GM12891 (cell line): ENCODE results near the gene NPM3.

Experiments used
- DNase-seq: peaks from one replicate; pipeline ENCODE4 v3.0.0; 2011; ENCODE audit warnings: low spot score; ENCODE audit not compliant: insufficient read length
- FAIRE-seq: peaks from 2 replicates; lab custom pipeline; 2011; peaks lifted over from hg19 to GRCh38; lab: Jason Lieb, UNC
- PAX5 ChIP-seq: IDR thresholded peaks from 2 replicates; pipeline ENCODE4 v1.6.1; 2011; ENCODE audit warnings: low read length, moderate library complexity, mild to moderate bottlenecking; ENCODE audit not compliant: insufficient read depth, severe bottlenecking
- POLR2A ChIP-seq: IDR thresholded peaks from 2 replicates; pipeline ENCODE4 v1.6.1; 2011; ENCODE audit warnings: low read depth, low read length, control low read depth
- POLR2AphosphoS5 ChIP-seq: IDR thresholded peaks from 2 replicates; pipeline ENCODE4 v1.6.1; 2011; ENCODE audit warnings: low read depth, low read length, control low read depth
- POU2F2 ChIP-seq: IDR thresholded peaks from 2 replicates; pipeline ENCODE4 v1.6.1; 2011; ENCODE audit warnings: low read depth, mild to moderate bottlenecking, control low read depth, low read length, moderate library complexity
- SPI1 ChIP-seq: IDR thresholded peaks from 2 replicates; pipeline ENCODE4 v1.6.1; 2011; ENCODE audit warnings: low read depth, low read length, control low read depth
- TAF1 ChIP-seq: IDR thresholded peaks from 2 replicates; pipeline ENCODE4 v1.6.1; 2011; ENCODE audit warnings: low read depth, low read length, control low read depth

Gene NPM3

GRCh38 chr10:101826852-101827434 lies 43.7 kb upstream of the NPM3 start:
- DNase-seq (no peak), FAIRE-seq (no peak)
- TF ChIP-seq TAF1: no peak
- no peak for TF ChIP-seq PAX5
- TF ChIP-seq POU2F2: no peak
- no peak for TF ChIP-seq POLR2A
- TF ChIP-seq SPI1: no peak
- TF ChIP-seq POLR2AphosphoS5: no peak

- DNase-seq (no peak), FAIRE-seq (no peak)
- no peak for TF ChIP-seq POU2F2
- no peak for TF ChIP-seq TAF1
- no peak for TF ChIP-seq POLR2AphosphoS5
- no peak for TF ChIP-seq PAX5
- no peak for TF ChIP-seq POLR2A
- TF ChIP-seq SPI1: no peak
These were observed 41.5 kb upstream of the NPM3 start for GRCh38 chr10:101824736-101825135.

- TF ChIP-seq TAF1 (no peak), POLR2AphosphoS5 (no peak), PAX5 (no peak), POU2F2 (no peak), POLR2A (no peak), SPI1 (no peak)
- no peak for FAIRE-seq
- no peak for DNase-seq
These were observed 35.8 kb upstream of the NPM3 start for GRCh38 chr10:101818872-101819633.

GRCh38 chr10:101818119-101818871 lies 35.0 kb upstream of the NPM3 start, which contains the start of gene OGA:
Gene OGA (minus strand): TSS chr10:101818444. CDS start chr10:101818022, 422 bp downstream.
- TF ChIP-seq POLR2AphosphoS5 (peak; percentile 93), SPI1 (no peak), POU2F2 (peak; percentile 42), POLR2A (peak; percentile 93), TAF1 (peak; percentile 98), PAX5 (no peak)
- FAIRE-seq: peak; percentile 98
- peak; percentile 85 for DNase-seq

- DNase-seq: no peak
- TF ChIP-seq POLR2A (peak; percentile 63), POLR2AphosphoS5 (no peak; the same call in 1 of the 2 replicates)
- peak; percentile 23 for FAIRE-seq
These were observed 34.3 kb upstream of the NPM3 start for GRCh38 chr10:101817337-101818118.

- TF ChIP-seq PAX5 (no peak), SPI1 (no peak), POLR2A (no peak), POLR2AphosphoS5 (no peak), TAF1 (no peak), POU2F2 (no peak)
- DNase-seq (no peak), FAIRE-seq (no peak)
These were observed 33.7 kb upstream of the NPM3 start for GRCh38 chr10:101816913-101817336.

GRCh38 chr10:101816376-101816775 lies 33.1 kb upstream of the NPM3 start:
- DNase-seq: no peak
- no peak for FAIRE-seq
- TF ChIP-seq POLR2AphosphoS5 (no peak), SPI1 (no peak), TAF1 (no peak), POU2F2 (no peak), POLR2A (no peak), PAX5 (no peak)

GRCh38 chr10:101814466-101815071 lies 31.3 kb upstream of the NPM3 start:
- peak; percentile 83 for FAIRE-seq
- DNase-seq: no peak
- TF ChIP-seq TAF1 (no peak), SPI1 (no peak), POLR2A (no peak), PAX5 (no peak), POLR2AphosphoS5 (no peak), POU2F2 (no peak)
